GM12874 (cell line): Measurements from ENCODE around the gene LAMTOR3.

Experiments used
- TF ChIP-seq, protein P1 (sequence below): IDR thresholded peaks from 2 replicates; pipeline ENCODE4 v1.5.1; 2011; ENCODE audit warnings: low read depth, mild to moderate bottlenecking, control low read depth, low read length, moderate library complexity; ENCODE audit not compliant: insufficient read depth

Gene LAMTOR3

GRCh38 chr4:99863804-99864203 is 30.4 kb downstream of the LAMTOR3 start:
- TF ChIP-seq, protein P1, sequence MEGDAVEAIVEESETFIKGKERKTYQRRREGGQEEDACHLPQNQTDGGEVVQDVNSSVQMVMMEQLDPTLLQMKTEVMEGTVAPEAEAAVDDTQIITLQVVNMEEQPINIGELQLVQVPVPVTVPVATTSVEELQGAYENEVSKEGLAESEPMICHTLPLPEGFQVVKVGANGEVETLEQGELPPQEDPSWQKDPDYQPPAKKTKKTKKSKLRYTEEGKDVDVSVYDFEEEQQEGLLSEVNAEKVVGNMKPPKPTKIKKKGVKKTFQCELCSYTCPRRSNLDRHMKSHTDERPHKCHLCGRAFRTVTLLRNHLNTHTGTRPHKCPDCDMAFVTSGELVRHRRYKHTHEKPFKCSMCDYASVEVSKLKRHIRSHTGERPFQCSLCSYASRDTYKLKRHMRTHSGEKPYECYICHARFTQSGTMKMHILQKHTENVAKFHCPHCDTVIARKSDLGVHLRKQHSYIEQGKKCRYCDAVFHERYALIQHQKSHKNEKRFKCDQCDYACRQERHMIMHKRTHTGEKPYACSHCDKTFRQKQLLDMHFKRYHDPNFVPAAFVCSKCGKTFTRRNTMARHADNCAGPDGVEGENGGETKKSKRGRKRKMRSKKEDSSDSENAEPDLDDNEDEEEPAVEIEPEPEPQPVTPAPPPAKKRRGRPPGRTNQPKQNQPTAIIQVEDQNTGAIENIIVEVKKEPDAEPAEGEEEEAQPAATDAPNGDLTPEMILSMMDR: no peak

DNA sequence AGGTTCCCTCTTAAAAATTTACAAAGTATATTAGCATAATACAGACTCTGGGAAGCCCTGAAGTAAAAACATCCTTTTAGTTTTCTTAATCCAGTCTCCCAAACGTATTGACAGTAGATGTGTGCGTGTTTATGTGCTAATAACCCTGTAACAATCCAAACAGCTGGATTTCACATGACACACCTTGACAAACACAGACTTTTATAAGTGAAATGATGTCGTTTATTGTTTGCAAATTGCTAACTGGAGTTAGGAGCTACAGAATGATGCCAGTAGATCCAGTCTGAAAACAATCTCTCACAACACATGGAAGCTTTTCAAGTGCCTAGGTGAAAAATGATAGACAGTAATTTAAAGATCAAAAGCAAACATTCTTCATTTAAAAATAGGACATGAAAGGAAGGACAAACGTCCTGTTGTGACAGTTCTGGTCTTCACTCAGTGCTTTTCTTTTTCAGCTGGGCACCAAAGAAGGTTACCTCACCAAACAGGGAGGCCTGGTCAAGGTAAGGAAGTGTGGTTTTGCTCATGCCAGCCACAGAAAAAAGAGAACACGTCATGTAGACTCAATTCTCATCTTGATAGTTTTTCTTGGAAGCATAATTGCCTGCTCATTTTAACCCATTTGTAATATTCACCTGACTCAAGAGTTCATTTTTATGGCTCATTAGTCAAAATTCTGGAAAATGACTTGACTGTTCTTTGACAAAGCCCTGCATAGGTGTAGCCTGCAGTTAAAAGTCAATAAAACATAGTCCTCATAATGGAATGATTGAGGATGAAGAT is 32.9 kb downstream of the LAMTOR3 start:
- TF ChIP-seq, protein P1: no peak

GRCh38 chr4:99860521-99860920 is 33.7 kb downstream of the LAMTOR3 start:
- TF ChIP-seq, protein P1: no peak

GRCh38 chr4:99859618-99860017 is 34.6 kb downstream of the LAMTOR3 start:
- TF ChIP-seq, protein P1: no peak

GRCh38 chr4:99857307-99857706 is 36.9 kb downstream of the LAMTOR3 start:
- TF ChIP-seq, protein P1: no peak

GRCh38 chr4:99856166-99856565 is 38.1 kb downstream of the LAMTOR3 start:
- TF ChIP-seq, protein P1: no peak

DNA sequence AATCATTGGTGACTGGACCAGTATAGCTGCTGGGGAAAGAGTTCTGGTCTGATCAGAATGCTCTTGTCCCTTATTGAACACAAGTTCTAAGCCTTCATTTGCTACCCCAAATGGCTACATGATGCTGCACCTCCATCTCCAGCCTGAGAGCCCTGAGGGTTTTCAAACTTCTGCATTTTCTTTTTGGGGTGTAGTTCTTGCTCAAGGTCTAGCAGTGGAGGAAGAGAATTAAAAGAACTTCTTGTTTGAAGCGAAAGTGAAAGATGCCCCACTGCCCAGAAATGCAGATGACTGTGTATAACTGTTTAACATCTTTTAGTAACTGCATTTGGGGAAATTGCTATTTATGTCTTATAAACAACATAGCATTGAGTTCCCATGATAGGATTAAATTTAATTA is 38.5 kb downstream of the LAMTOR3 start:
- TF ChIP-seq, protein P1: no peak

DNA sequence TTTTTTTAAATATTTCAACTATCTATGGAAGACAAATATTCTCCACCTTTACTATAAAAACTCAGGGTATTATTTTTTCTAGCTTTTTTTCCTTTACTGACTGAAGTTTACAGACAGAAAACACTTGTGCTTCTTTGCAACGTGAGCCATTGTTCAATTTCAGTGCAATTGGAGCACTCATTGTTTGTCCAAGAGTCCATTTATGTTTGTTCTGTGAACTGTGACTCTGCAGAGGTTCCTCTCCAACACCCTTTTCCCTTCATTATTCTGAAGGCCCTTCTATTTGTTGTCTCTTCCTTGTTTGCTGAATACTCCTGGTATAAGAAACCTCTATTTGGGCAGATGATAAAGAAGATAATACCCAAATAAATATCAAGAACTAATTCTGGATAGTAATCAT is 40.2 kb downstream of the LAMTOR3 start:
- TF ChIP-seq, protein P1: no peak
